MCF 10A (cell line): Measurements from ENCODE around the gene GIT2. TPM values are rescaled to one million over a fixed set of nuclear protein-coding genes. Genes with fewer than 3 reads are reported as not detected.

Experiments used
- Bru-seq: library from RNA; stranded (reverse); fragments of 400-500 nt; gene quantifications from one replicate; lab custom pipeline; 2021; lab: Mats Ljungman, UMichigan
- BruChase-seq, 2 experiments: library from RNA; stranded (reverse); fragments of 400-500 nt; gene quantifications; one replicate each; lab custom pipeline; 2021; lab: Mats Ljungman, UMichigan
- BruUV-seq: library from RNA; stranded (reverse); fragments of 400-500 nt; replicated peaks from 2 replicates; lab custom pipeline; 2021; lab: Mats Ljungman, UMichigan
- CTCF ChIA-PET: fragments of 300-600 bp; sonication (Branson Sonifier 250); formaldehyde crosslinking; extraction: SDS; loops from one replicate; lab custom pipeline; 2021; ENCODE audit warnings: antibody characterized with exemption, inconsistent platforms; lab: Yijun Ruan, JAX
- POLR2A ChIA-PET: fragments of 300-600, 350-650 bp; sonication (Branson Sonifier 250); formaldehyde crosslinking; extraction: SDS; loops from one replicate; lab custom pipeline; 2020; ENCODE audit warnings: antibody characterized with exemption, inconsistent platforms; lab: Yijun Ruan, JAX
- DNase-seq: peaks from one replicate; pipeline ENCODE4 v3.0.0-alpha.2; 2018; ENCODE audit not compliant: unreplicated experiment
- H3K27ac Mint-ChIP-seq: one replicate; pipeline ENCODE4 v1.8.0; 2022; ENCODE audit warnings: mild to moderate bottlenecking, low read depth, mixed read lengths; ENCODE audit not compliant: unreplicated experiment
- H3K27me3 Mint-ChIP-seq: one replicate; pipeline ENCODE4 v1.8.0; 2022; ENCODE audit warnings: mixed read lengths; ENCODE audit not compliant: insufficient read depth, unreplicated experiment
- H3K36me3 Mint-ChIP-seq: one replicate; pipeline ENCODE4 v1.8.0; 2022; ENCODE audit warnings: mild to moderate bottlenecking, moderate library complexity, mixed read lengths; ENCODE audit not compliant: insufficient read depth, unreplicated experiment
- H3K4me1 Mint-ChIP-seq: one replicate; pipeline ENCODE4 v1.8.0; 2022; ENCODE audit warnings: mixed read lengths; ENCODE audit not compliant: insufficient read depth, unreplicated experiment
- H3K4me3 Mint-ChIP-seq: one replicate; pipeline ENCODE4 v1.8.0; 2022; ENCODE audit warnings: mild to moderate bottlenecking, moderate library complexity, mixed read lengths; ENCODE audit not compliant: unreplicated experiment
- H3K9me3 Mint-ChIP-seq: one replicate; pipeline ENCODE4 v1.8.0; 2022; ENCODE audit warnings: mixed read lengths; ENCODE audit not compliant: unreplicated experiment
- intact Hi-C: fragments of 100-400 bp; cut with micrococcal nuclease; formaldehyde crosslinking; loops from 2 replicates; pipeline ENCODE4 v1.14.1; 2022
- long read RNA-seq: library from polyadenylated mRNA; stranded (forward); transcript quantifications from one replicate; pipeline ENCODE4 v2.0.0, GENCODE V29; 2022
- total RNA-seq: library from RNA; stranded (reverse); gene quantifications from 2 replicates; pipeline ENCODE4 v1.2.3, GENCODE V29; 2022
- TF ChIP-seq, protein P1 (sequence below): fragments of 200-600 bp; IDR thresholded peaks from one replicate; pipeline ENCODE4 v1.8.0; 2022; ENCODE audit warnings: antibody characterized with exemption, mild to moderate bottlenecking; ENCODE audit not compliant: unreplicated experiment

GIT2 gene, protein sequence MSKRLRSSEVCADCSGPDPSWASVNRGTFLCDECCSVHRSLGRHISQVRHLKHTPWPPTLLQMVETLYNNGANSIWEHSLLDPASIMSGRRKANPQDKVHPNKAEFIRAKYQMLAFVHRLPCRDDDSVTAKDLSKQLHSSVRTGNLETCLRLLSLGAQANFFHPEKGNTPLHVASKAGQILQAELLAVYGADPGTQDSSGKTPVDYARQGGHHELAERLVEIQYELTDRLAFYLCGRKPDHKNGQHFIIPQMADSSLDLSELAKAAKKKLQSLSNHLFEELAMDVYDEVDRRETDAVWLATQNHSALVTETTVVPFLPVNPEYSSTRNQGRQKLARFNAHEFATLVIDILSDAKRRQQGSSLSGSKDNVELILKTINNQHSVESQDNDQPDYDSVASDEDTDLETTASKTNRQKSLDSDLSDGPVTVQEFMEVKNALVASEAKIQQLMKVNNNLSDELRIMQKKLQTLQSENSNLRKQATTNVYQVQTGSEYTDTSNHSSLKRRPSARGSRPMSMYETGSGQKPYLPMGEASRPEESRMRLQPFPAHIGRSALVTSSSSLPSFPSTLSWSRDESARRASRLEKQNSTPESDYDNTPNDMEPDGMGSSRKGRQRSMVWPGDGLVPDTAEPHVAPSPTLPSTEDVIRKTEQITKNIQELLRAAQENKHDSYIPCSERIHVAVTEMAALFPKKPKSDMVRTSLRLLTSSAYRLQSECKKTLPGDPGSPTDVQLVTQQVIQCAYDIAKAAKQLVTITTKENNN
- total RNA-seq (30.0 and 30.9 TPM in 2 replicates), Bru-seq, nascent RNA (percentile 66 among the genes with signal in this experiment), BruChase-seq, experiment 1, labeled RNA remaining after a 6-hour chase (percentile 77 among the genes with signal in this experiment), BruChase-seq, experiment 2, labeled RNA remaining after a 2-hour chase (percentile 78 among the genes with signal in this experiment)
- long read RNA-seq, full-length matches to known transcripts, result 24 of 48 reads
- long read RNA-seq, partial matches to known transcripts, result 6 of 48 reads
- long read RNA-seq, other reads (novel, unspliced or antisense), result 18 of 48 reads

DNA sequence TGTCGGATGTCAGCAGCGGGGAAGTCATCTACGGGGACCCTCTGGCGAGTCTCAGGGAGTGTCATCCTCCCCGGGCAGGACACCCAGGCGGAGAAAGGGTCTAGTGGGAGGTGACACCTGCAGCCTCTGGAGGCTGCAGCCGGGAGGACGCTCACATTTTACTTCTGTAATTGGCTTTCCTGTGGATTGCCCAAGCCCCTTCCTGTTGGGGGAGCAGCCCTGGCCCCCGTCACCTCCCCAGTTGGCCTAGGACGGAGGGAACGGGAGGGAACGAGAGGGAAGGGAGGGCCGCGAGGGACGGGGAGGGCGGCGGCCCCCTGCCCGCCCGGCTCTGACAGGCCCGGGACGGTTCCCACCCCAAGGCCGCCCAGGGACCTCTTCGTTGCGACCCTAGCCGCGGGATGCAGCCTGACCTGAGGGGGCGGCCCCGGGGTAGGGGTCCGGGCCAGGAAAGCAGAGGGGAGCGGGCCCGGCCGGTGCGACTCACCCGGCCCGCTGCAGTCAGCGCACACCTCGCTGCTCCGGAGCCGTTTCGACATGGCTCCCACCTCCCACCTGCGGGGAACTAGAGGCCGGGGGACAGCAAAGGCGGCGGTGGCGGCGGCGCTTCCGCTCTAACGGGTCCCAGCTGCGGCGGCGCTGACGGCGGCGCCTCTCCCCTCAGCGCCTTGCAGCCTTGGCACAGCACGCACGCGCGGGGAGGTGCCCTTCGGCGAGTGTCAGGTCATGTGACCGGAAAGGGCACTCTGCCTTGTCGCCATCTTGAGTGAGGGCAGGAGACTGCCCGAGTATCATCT is at the start of gene GIT2:
TSS of gene GIT2 (minus strand) at position 683 of the 797 bp plus-strand sequence. CDS start at position 539, 144 bp downstream.
- Mint-ChIP-seq H3K4me1 (peaks cover 12% of the 10 kb centered on the region), H3K27me3 (no peaks in the 10 kb centered on the region), H3K36me3 (no peaks in the 10 kb centered on the region), H3K27ac (peak within 1 kb of the TSS; percentile 82), H3K4me3 (peak within 1 kb of the TSS; percentile 87), H3K9me3 (no peaks in the 10 kb centered on the region)
- intact Hi-C loops, result no loop called here
- no TSS peak for BruUV-seq
- ChIA-PET CTCF (interaction anchor here (1.2 kb wide), 1 partner anchor 104 kb away, joined by 3 read pairs; no protein-coding TSS in a partner anchor), POLR2A (interaction anchor here (1.2 to 1.6 kb wide), 4 partner anchors 44 to 472 kb away, joined by 3 to 6 read pairs (median 4); partner anchors contain the start of genes FAM216A, GPN3 and IFT81)
- TF ChIP-seq, protein P1, sequence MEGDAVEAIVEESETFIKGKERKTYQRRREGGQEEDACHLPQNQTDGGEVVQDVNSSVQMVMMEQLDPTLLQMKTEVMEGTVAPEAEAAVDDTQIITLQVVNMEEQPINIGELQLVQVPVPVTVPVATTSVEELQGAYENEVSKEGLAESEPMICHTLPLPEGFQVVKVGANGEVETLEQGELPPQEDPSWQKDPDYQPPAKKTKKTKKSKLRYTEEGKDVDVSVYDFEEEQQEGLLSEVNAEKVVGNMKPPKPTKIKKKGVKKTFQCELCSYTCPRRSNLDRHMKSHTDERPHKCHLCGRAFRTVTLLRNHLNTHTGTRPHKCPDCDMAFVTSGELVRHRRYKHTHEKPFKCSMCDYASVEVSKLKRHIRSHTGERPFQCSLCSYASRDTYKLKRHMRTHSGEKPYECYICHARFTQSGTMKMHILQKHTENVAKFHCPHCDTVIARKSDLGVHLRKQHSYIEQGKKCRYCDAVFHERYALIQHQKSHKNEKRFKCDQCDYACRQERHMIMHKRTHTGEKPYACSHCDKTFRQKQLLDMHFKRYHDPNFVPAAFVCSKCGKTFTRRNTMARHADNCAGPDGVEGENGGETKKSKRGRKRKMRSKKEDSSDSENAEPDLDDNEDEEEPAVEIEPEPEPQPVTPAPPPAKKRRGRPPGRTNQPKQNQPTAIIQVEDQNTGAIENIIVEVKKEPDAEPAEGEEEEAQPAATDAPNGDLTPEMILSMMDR, result no peak
- DNase-seq, result peak; percentile 93

DNA sequence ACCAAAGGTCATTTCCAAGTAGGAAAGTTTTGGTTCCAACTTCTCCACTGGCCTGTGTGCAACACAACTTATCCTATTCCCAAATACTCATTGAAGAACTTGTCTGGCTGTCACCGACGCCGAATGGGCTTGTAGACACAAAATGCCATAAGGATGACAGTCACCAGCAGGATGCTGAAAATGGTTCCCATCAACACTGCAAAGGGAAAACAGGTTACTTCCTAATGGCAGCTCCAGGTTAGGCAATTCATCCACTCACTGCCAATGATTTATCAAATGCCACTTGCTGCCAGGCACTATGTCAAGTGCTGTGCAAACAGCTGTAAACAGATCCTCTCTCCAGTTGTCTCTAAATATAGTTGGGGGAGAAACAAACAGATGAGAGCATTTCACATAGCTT is 46.1 kb upstream of the GIT2 start:
- Mint-ChIP-seq H3K9me3 (no peaks in the 10 kb centered on the region), H3K36me3 (peaks cover 40% of the 10 kb centered on the region), H3K27me3 (no peaks in the 10 kb centered on the region), H3K4me3 (no peak overlapping the region), H3K27ac (peak overlapping the region; percentile 79), H3K4me1 (peaks cover 24% of the 10 kb centered on the region)
- ChIA-PET POLR2A (interaction anchor here (1.0 kb wide), 1 partner anchor 9 kb away, joined by 3 read pairs; no protein-coding TSS in a partner anchor), CTCF (interaction anchor here (0.7 to 1.0 kb wide), 3 partner anchors 10 to 113 kb away, joined by 4 read pairs; no protein-coding TSS in a partner anchor)
- DNase-seq, result no peak
- TF ChIP-seq, protein P1, result no peak
- BruUV-seq, result no TSS peak
- intact Hi-C loops, result no loop called here

DNA sequence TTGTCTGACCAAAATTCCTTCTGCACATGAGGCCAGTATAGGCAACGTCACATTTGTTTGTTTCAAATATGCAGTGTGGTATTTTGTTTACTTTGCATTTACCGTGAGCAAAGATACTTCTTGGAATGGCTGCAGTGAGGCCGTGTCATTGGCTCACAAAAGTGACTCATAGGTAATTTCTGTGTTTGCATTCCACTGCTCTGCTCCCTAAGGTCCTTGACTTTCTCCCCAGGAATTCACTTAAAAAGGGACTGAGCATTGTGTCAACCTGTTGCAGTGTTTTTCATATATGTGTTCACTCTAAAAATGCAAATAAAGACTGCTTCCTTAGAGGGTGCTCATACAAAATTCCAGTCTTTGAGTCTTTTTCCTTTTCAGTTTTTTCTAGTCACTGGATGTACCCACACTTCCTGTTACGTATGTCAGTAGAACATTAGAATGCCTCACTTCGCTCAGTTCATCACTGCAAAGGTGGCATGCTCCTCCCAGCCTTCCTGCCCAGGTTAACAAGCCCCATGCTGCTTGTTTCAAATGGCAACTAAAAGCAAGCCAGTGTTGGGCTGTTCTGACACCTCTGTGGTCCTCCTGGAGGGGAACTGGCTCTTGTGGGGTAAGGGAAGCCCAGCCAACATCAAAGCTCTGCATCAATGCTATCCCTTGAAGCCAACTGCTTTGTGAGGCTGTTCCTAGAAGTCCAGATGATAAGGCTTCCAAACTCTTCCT is 43.1 kb upstream of the GIT2 start:
- ChIA-PET CTCF (no interaction called here), POLR2A (interaction anchor here (0.6 to 2.4 kb wide), 7 partner anchors 8 to 490 kb away, joined by 3 to 6 read pairs (median 4); partner anchors contain the start of genes ANKRD13A and ARPC3)
- Mint-ChIP-seq H3K27ac (peak overlapping the region; percentile 100), H3K27me3 (no peaks in the 10 kb centered on the region), H3K9me3 (no peaks in the 10 kb centered on the region), H3K4me3 (peak overlapping the region; percentile 79), H3K36me3 (peaks cover 58% of the 10 kb centered on the region), H3K4me1 (peaks cover 18% of the 10 kb centered on the region)
- peak; percentile 88 for DNase-seq
- TF ChIP-seq, protein P1, result no peak
- intact Hi-C loops, result loop anchor here (5.0 kb wide), 2 partner anchors 37 to 87 kb away; no protein-coding TSS in a partner anchor
- TSS peak; percentile 37 for BruUV-seq
